ENCODE results near the gene PRPS1.

GRCh38 chrX:107628662-107629539 lies 591 bp downstream of the PRPS1 start:
- TF ChIP-seq, protein P1, sequence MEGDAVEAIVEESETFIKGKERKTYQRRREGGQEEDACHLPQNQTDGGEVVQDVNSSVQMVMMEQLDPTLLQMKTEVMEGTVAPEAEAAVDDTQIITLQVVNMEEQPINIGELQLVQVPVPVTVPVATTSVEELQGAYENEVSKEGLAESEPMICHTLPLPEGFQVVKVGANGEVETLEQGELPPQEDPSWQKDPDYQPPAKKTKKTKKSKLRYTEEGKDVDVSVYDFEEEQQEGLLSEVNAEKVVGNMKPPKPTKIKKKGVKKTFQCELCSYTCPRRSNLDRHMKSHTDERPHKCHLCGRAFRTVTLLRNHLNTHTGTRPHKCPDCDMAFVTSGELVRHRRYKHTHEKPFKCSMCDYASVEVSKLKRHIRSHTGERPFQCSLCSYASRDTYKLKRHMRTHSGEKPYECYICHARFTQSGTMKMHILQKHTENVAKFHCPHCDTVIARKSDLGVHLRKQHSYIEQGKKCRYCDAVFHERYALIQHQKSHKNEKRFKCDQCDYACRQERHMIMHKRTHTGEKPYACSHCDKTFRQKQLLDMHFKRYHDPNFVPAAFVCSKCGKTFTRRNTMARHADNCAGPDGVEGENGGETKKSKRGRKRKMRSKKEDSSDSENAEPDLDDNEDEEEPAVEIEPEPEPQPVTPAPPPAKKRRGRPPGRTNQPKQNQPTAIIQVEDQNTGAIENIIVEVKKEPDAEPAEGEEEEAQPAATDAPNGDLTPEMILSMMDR (conservative IDR thresholded peaks at IDR 0.05; ENCODE audit: low read length), result no peak
- no peak for TF ChIP-seq EZH2phosphoT487 (IDR thresholded peaks at IDR 0.05; ENCODE audit: borderline replicate concordance, low read depth, low read length)
